AG10803 (cell line): ENCODE results near the gene P2RX6.
A peak's percentile ranks its signal among the peaks of the same experiment; 100 is the strongest.

ENCODE experiments used
- DNase-seq: peaks from one replicate; pipeline ENCODE4 v3.0.0; 2010; ENCODE audit warnings: low read depth
- H3K4me3 ChIP-seq: 2 replicates; pipeline ENCODE4 v1.5.1; 2011; ENCODE audit warnings: mild to moderate bottlenecking, low read length, control low read depth
- TF ChIP-seq, protein P1 (sequence below): conservative IDR thresholded peaks from 2 replicates; pipeline ENCODE4 v1.5.1; 2011; ENCODE audit warnings: mild to moderate bottlenecking, low read length, control low read depth, inconsistent platforms

The P2RX6 gene

DNA sequence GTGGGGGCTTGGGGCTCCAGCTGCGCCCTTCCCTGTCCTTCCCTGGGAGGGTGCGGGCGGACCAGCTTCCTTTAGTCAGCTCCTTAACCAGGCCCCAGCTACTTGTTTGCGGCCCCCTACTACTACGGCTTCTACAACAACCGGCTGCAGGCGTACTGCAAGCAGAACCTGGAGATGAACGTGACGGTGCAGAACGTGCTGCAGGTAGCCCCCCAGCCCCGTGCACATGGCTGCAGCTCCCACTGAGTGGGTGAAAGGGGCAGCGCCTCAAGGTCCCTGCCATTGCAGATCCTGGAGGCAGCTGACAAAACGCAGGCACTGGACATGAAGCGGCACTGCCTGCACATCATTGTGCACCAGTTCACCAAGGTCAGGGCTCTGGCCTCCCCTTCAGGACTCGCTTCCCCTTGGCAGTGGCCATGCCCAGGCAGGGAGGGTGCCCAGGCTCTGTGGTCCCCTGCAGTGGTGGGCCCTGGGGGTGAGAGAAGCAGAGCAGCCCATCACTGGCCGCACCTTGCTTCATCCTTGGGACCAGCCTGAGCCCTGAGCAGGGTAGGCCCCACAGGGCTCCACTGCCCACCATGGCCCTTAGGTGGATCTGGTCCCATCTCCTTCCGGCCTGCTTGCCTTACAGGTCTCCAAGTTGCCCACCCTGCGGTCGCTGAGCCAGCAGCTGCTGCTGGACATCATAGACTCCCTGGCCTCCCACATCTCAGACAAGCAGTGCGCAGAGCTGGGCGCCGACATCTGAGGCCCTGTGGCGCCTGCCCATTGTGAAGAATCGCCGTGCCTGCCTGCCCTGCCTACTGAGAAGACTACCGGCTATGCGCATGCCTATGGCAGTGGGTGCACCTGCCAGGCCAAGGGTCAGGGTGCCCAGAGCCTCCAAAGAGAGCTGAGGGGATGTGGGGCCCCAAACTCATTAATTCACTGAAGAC is 18.1 kb upstream of the P2RX6 start:
- no peak for DNase-seq
- TF ChIP-seq, protein P1, sequence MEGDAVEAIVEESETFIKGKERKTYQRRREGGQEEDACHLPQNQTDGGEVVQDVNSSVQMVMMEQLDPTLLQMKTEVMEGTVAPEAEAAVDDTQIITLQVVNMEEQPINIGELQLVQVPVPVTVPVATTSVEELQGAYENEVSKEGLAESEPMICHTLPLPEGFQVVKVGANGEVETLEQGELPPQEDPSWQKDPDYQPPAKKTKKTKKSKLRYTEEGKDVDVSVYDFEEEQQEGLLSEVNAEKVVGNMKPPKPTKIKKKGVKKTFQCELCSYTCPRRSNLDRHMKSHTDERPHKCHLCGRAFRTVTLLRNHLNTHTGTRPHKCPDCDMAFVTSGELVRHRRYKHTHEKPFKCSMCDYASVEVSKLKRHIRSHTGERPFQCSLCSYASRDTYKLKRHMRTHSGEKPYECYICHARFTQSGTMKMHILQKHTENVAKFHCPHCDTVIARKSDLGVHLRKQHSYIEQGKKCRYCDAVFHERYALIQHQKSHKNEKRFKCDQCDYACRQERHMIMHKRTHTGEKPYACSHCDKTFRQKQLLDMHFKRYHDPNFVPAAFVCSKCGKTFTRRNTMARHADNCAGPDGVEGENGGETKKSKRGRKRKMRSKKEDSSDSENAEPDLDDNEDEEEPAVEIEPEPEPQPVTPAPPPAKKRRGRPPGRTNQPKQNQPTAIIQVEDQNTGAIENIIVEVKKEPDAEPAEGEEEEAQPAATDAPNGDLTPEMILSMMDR = no peak
- H3K4me3 ChIP-seq = no peak overlapping the region

DNA sequence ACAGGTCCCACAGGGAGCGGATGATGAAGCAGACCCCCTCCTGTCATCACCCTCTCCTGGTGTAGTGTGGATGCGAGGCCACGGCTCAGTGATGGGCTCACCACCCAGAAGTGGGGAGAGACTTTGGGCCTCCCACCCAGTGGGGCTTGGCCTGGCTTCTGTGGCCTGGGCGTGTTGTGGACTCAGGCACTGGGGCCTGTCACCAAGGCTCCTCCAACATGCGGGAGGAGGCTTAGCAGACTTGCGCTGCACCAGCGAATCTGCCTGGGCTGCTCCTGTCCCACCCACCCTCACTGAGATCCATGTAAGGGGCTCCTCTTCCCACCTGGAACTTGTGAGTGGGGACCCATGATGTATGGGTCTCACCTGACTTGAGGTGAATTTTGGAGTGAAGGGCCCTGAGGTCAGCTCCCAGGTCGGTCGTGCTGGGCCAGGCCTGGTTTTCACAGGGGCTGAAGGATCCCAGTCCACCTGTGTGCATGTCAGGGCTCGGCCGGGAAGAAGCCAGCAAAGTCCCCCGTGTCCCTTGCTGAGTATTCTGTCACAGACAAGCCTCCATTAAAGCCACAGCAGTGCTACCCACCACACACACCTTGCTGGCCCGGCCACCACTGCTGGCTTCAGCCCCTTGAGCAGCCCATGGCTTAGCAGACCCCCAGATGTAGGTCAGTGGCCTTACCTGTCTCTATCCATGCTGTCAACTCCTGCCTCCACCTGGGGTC is 17.3 kb upstream of the P2RX6 start:
- TF ChIP-seq, protein P1 = no peak
- no peak overlapping the region for H3K4me3 ChIP-seq
- no peak for DNase-seq

DNA sequence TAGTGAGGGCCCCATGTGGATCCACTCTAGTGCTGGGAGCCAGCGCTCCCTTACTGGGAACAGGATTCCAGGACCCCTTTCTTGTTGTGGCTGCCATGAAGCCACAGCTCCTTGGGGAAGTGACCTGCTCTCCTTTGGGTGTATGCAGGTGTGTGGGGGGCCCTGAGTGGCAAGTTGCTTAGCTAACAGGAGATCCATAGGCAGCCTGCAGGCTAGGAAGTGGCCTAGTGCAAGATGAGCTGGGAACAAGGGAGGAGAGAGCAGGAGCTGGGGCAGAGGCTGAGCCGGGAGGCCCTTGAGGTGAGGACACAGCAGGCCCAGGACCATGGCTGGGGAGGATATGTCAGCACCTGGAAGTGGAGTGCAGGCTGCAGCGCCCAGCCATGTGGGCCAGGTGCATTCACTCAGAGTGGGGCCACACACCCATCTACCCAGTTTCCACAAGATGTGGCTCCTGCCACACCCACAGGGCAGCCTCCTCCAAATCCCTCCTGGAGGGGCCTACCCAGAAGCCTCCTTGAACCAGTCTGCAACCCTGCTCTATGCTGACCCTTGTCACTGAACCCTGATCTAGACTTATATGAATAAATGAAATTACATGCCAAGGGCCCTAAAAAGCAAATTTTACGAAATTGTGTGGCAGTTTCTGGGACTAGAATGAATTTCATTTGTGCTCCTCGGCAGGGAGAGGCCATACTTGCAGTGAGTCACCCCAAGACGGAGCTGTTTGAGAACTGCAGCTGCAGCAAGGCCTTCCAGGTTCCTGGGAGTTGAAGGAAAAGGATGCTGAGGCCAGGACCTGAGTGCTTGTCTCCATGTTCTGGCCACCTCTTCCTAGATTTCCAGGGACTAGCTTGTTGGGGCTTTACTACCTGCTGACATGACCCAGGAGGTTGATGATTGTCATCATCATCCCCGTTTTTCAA is 16.3 kb upstream of the P2RX6 start:
- TF ChIP-seq, protein P1 = no peak
- no peak for DNase-seq
- H3K4me3 ChIP-seq = no peak overlapping the region

DNA sequence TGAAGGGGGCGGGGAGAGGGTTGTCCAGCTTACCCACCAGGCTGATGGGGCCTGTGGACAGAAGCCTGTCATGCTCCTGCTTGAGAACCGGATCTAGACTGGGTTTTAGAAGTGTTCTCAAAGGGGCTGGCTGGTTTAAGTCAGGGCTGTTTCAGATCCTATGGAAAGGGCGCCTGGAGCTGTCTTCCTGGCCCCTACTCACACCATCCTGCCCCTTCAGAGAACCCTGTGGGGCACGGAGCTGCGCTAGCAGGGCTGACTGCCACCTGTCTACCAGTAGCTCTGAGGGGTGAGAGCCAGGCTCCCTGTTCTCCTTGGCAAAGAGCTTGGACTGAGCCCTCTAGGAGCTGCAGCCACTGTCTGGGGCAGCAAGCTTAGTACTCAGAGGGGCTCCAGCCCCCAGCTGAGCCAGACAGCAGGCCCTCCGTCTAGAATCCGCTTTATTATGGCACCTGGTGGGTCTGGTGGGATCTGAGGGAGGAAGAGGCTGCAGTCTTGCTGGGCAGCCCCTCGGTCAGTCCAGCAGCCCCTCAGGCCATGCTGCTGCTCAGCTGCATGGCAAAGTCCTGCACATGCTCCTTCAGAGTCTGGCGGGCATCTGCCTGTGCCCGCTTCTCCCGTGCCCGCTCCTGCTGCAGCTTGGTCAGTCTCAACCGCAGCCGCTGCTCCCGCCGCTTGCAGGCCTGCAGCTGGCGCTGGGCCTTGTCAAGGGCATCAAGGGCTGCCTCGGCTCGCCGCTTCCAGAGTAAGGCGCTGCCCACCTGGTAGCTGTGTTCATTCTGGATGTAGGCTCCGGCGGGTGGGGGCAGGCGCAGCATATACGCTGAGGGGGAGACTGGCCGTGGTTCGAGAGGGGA is 15.4 kb upstream of the P2RX6 start:
- no peak overlapping the region for H3K4me3 ChIP-seq
- DNase-seq = no peak
- TF ChIP-seq, protein P1 = no peak

DNA sequence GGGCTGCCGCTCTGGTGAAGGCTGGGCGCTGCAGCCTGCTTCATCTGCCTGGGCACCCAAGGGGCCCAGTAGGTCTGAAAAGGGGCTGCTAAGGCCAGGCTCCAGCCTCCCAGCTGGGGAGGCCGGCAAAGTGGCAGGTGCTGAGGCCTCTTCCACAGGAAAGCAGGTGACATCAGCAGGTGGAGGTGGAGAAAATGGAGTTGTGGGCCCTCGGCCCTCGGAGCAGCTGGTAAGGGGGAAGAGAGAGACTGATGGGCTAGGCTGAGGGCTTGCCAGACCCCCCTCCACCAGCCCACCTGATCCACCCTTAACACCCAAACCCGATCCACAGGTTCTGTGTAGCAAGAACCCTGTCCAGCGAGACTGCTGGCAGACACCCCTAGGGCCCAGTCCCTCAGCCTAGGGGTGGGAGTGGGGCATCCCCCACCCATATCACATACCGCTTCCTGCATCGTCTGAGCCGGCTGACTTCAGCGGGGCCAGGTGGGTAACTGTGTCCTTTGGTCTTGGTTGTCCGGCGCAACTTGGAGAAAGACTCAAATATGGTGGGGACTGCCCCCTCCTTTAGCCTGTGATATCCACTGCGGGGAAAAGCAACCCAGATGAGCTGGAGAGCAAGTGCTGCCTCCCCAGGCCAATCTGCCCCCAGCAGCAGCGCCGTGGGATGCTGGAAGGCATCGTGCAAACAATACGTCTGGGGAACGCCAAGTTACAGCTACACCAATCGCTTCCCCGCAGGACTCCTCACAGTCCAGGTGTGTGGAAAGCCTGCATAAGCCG is 14.6 kb upstream of the P2RX6 start:
- TF ChIP-seq, protein P1 = no peak
- peak overlapping the region; percentile 91 for H3K4me3 ChIP-seq
- no peak for DNase-seq
